ENCODE measurements around the gene SLC28A1. TPM values are rescaled to one million over a fixed set of nuclear protein-coding genes. Genes with fewer than 3 reads are reported as not detected.

The SLC28A1 gene
- total RNA-seq, 2 donors from 2014 or later, result 0.24 TPM; not detected in 1

DNA sequence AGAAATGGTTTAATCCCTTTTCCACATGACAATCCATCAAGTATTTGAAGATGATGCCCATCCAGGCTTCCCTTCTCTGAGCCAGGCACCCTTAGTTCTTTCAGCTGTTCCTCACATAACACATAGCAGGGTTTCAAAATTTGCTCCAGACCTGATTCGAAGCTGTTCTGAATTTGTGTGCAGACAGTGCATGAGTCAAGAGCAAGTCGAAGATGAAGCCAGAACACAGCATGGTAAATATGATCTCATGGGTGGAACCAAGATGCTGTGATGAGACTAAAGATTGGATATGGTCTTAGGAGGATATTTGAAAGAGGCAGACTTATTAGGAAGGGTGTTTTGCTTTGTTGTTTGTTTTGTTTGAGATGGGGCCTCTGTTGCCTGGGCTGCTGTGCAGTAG is 64.6 kb downstream of the SLC28A1 start:
- DNase-seq (ENCODE audit: low spot score), result no peak
- intact Hi-C loops (cut with DNase I), result no loop called here

DNA sequence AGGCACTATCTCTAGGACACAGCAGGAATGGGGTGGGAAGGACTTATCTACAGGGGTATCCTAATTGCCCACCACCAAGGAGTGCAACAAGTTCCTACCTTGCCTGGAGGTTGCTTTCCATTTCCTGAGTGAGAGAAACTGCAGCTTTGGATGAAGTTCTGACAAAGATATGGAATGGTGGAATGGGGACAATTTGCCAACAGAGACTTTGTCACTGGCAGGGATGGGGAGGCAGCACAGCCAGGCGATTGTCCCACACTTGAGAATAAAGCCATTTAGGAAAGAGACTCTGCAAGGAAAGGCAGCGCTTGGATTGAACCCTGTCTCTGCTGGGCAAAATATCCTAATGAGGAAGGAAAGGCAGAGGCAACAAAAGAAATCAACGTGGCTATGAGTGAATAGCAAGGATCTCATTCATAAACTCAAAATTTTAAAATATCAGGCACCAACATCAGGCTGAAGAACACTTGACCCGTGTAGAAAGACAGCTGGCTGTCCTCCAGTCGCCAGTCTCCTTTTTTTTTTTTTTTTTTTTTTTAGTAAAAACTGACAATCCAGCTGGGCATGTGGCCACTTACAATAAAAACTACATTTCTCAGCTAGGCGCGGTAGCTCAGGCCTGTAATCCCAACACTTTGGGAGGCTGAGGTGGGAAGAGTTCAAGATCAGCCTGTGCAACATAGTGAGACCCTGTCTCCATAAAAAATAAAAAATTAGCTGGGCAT is 65.5 kb downstream of the SLC28A1 start:
- DNase-seq (ENCODE audit: low spot score), result peak; percentile 29
- intact Hi-C loops (cut with DNase I), result loop anchor here (5.0 to 10.0 kb wide), 2 partner anchors 92 to 95 kb away; no protein-coding TSS in a partner anchor

DNA sequence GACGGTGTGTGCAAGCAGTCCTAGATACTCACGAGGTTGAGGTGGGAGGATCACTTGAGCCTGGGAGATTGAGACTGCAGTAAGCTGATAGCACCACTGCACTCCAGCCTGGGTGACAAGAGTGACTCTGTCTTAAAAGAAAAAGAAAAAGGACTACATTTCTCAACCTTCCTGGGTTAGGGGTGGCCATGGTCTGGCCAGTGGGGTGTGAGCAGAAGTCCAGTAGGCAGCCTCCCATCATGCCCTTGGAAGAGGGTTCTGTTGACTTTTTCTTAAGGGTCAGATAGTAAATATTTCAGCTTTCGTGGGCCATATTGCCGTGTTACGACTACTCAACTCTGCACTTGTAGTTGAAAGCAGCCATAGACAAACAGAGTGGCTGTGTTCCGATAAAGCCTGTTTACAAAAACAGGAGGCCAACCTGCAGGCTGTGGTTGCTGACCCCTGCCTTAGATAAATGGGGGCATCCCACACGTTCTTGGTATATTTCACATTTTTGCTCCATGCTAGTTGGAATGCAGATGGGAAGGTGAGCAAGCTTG is 66.2 kb downstream of the SLC28A1 start:
- intact Hi-C loops (cut with DNase I), result loop anchor here (5.0 to 10.0 kb wide), 2 partner anchors 92 to 94 kb away; no protein-coding TSS in a partner anchor
- no peak for DNase-seq (ENCODE audit: low spot score)

DNA sequence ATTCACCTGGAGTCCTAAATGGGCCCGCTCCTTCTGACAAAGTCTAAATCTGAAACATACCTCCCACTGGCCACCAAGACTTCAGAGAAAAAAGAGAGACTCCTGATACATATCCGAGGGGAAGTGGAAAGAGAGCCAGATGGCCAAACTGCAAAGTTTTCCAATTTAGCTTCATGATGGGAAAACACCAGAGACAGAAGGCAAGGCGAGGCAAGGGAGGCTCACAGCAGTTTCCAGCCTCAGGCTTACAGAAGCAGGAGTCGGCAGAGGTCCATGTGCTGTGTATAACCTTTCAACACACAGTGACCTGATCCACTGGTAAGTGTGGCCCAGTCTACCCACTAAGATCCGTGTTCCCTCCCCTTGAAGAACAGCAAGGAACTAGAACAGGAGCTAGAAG is 67.3 kb downstream of the SLC28A1 start:
- no peak for DNase-seq (ENCODE audit: low spot score)
- intact Hi-C loops (cut with DNase I), result loop anchor here (5.0 to 10.0 kb wide), 2 partner anchors 91 to 93 kb away; no protein-coding TSS in a partner anchor

DNA sequence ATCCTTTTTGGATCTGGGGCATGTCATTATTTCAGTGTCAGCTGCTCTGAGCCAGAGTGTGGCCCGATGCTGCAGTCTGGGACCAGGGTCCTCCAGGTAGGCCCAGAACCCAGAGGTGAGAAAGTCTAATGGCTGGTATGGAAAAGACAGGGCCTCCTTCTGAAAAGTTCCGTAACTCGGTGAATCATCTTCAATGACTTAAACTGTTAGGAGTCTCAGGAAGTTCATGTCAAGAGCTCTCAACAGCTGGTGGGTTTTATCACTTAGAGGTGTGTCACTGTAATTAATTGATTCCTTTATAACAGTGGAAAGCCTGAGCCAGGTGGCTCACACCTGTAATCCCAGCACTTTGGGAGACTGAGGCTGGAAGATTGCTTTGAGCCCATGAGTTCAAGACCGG is 68.7 kb downstream of the SLC28A1 start:
- DNase-seq (ENCODE audit: low spot score), result no peak
- intact Hi-C loops (cut with DNase I), result loop anchor here (5.0 to 10.0 kb wide), 2 partner anchors 89 to 92 kb away; no protein-coding TSS in a partner anchor

DNA sequence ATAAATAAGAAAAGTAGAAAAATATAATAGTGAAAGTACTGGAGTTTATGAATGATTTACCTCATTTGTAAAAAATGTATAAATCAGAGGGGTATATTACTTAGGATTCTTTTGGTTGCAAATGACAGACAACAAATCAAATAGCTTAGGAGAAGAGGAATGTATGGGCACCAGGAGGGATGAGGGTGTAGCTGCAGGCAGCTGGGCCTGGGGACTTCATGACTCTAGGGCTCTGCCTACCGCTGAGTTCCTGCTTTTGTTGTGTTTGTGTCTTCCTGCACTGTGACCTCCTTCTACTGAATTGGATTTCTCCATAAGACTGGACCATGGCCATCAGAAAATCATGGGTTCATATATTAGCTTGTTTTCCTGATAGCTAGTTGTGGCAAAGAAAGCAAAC is 69.3 kb downstream of the SLC28A1 start:
- no peak for DNase-seq (ENCODE audit: low spot score)
- intact Hi-C loops (cut with DNase I), result loop anchor here (5.0 to 10.0 kb wide), 2 partner anchors 89 to 91 kb away; no protein-coding TSS in a partner anchor

DNA sequence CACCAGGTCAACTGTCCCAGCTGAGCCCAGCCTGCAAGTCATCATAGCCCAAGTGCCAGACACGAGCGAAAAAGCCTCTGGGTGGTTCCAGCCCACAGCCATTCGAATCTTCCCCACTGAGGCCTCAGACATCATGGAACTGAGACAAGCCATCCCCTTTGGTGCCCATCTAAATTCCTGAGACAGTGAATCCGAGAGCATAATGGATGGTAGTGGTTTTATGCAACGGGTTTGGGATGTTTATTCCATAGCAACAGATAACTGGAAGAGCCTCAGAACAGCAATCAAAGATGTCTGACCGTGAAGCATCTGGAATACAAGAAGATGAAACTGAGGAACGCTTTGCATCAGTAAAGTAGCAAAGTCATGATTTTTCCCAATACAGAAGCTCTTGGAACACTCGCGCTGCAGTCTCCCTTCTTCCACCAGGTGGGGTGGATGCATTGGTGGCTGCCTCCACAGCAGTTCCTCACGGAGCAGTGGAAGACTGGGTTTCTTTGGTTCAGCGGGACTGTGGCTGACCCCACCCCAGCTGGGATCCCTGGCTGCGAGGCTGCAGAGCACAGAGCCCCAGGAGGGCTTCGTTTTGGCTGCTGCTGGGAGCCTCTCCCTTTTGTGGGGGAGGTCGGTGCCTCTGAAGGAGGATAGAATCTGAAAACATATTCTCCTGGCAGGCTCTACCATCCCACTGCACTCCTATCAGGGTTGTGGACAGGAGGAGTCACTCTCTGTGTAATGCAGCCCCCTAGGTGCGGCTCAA is 70.8 kb downstream of the SLC28A1 start:
- peak; percentile 91 for DNase-seq (ENCODE audit: low spot score)
- intact Hi-C loops (cut with DNase I), result loop anchor here in 1 of 2 donors (10.0 kb wide), 1 partner anchor 90 kb away; no protein-coding TSS in a partner anchor

DNA sequence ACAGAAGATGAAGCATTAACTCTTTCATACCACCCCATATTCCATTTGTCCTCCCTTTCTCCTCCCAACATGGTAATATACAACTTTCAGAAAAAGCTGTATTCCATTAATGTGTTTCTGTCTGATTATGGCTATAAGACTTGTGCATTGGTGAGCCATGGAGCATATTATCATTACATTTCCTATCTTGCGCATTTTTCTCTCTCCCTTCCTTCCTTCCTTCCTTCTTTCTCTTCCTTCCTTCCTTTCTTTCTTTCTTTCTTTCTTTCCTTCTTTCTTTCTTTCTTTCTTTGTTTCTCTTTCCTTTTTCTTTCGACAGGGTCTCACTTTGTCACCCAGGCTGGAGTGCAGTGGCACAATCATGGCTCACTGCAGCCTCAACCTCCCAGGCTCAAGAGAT is 71.7 kb downstream of the SLC28A1 start:
- no peak for DNase-seq (ENCODE audit: low spot score)
- intact Hi-C loops (cut with DNase I), result loop anchor here in 1 of 2 donors (10.0 kb wide), 1 partner anchor 89 kb away; no protein-coding TSS in a partner anchor

DNA sequence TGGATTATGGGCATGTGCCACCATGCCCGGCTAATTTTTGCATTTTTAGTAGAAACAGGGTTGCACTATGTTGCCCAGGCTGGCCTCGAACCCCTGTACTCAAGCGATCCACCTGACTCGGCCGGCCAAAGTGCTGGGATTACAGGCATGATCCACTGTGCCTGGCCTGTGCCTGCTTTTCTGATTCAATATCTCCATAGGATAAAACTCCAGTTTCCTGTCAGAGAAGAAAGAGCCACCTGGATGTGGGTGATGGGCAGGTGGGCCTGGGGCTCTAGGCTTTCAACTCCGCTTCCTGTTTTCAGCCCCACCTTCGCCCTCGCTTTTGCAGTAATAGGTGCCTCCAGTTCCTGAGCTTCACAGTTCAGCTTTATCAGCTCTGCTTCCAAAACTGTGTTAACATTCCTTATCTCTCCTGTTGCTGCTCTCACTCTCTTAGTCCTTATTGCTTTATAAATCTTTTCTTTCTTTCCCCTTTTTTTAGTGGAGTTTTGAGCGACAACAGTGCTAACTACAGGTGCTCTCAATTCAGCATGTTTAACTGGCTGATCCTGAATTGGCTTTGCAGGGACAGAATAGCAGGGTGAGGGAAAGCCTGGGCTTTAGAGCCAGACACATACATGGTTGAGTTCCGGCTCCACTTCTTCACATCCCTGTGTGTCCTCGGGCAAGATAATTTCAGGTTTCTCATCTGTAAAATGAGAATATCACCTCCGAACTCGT is 76.1 kb downstream of the SLC28A1 start:
- DNase-seq (ENCODE audit: low spot score), result no peak
- intact Hi-C loops (cut with DNase I), result no loop called here

DNA sequence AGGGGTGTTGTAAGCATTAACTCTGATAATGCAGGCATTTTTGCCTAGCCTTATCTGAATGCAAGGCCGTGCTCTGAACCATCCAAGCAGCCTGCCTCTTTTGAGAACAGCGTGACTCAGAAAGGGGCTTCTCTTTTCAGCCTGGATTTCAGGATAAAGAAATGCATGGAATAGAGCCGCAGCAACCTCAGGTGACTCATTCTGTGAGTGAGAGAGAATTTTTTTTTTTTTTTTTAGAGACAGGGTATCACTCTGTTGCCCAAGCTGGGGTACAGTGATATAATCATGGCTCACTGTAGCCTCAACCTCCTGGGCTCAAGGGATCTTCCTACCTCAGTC is 76.6 kb downstream of the SLC28A1 start:
- intact Hi-C loops (cut with DNase I), result no loop called here
- DNase-seq (ENCODE audit: low spot score), result no peak

DNA sequence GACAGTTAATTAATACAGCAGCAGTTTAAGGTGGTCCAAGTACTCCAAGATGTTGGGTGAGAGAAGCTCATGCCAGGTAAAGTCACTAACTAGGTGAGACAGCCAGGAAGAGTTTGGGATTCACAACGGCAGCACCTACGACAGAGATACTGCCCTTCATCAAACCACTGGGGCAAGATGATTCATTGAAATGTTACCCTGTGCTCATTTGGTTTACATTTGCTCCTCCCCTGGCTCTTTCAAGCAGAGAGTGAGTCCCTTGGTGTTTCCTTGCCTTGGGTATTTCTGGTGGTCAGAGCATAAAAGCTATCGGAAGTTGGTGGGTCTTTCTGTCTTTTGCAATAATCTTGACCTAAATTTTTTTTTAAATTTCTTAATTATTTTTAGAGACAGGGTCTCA is 77.2 kb downstream of the SLC28A1 start:
- no peak for DNase-seq (ENCODE audit: low spot score)
- intact Hi-C loops (cut with DNase I), result no loop called here

DNA sequence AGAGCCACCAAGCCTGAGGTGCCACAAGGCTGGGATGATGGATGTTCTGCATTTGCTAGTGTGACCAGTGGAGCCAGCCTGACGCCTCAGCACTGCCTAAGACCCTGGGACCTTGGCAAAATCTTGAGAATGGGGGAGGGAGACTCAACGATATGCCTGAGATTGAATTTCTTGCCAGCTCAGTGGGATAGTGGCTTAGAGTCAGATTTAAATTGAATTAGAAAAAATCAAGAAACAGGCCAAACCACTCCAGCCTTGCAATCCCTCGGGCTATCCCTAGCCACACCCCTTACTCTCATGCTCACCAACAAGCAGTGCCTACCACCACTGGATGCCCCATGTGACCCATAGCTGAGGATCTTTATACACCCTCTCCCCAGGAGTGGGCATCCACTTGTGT is 78.5 kb downstream of the SLC28A1 start:
- DNase-seq (ENCODE audit: low spot score), result no peak
- intact Hi-C loops (cut with DNase I), result no loop called here

DNA sequence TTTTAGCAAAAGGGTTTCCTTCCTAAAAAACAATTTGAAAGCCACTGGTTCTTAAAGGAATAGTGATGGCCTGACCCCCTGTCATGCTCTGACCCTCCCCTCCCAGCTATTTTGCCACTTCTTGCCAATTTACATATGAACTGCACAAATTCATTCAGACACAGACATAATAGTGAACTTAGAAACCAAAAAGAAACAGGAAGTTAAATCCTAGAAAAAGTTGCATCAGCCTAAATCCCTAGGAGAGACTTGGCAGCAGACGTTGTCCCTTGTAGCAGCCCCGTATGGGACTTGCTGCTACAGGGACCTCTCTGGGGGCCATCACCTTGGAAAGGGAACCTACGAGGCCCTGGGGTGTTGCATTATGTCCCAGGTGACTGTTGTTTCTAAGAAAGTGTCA is 82.9 kb downstream of the SLC28A1 start:
- intact Hi-C loops (cut with DNase I), result no loop called here

DNA sequence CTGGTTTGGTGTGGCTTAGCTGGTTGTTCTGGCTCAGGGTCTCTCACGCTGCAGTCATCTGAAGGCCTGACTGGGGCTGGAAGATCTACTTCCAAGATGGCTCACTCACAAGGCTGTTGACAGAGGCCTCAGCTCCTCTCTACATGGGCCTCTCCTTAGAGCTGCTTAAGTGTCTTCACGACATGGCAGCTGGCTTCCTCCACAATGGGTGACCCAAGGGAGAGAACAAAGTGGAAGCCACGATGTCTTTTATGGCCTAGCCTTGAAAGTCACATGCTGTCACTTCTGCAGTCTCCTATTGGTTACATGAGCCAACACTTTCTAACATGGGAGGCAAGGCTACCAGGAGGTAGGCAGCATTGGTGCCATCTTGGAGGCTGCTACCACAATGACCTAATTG is 83.8 kb downstream of the SLC28A1 start:
- no peak for DNase-seq (ENCODE audit: low spot score)
- intact Hi-C loops (cut with DNase I), result no loop called here

More for the DNA sequence above, 82.9 kb downstream of the SLC28A1 start:
- DNase-seq (ENCODE audit: low spot score), result no peak

DNA sequence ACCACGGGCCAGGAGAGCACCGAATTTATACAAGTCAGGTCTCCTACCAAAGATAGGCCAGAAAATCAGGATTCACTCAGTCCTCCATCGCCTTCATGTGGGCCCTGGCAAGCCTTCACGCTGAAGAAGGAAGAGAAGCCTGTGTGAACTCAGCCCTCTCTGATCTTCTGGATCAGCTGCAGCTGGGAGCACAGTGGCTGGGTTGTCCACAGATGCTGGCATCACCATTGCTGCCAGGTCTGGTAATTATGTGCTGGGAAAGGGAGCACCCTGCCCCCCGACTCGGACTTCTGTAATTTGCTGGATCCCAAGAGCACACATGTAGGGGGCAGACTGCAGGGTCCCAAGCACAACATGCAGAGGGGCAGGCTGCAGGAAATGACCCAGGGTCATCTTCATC is 84.8 kb downstream of the SLC28A1 start:
- intact Hi-C loops (cut with DNase I), result no loop called here
- no peak for DNase-seq (ENCODE audit: low spot score)

DNA sequence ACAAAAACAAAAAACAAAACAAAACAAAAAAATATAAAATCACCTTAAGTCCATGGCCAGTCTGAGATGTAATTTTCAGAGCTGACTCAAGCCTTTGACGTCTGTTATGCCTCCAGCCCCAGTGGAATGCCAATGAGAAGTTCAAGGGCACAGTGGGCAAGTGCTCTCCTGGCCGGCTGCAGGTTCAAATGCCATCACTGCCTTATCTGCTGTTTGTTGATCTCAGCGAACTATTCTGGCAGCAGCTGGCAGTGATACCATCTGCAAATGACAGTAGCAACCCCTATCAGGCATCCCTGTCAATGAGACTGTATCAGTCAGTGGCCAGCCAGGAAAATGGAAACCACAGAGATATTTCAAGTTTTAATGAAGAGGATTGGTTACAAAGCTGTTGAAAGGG is 86.4 kb downstream of the SLC28A1 start:
- intact Hi-C loops (cut with DNase I), result no loop called here
- DNase-seq (ENCODE audit: low spot score), result no peak

DNA sequence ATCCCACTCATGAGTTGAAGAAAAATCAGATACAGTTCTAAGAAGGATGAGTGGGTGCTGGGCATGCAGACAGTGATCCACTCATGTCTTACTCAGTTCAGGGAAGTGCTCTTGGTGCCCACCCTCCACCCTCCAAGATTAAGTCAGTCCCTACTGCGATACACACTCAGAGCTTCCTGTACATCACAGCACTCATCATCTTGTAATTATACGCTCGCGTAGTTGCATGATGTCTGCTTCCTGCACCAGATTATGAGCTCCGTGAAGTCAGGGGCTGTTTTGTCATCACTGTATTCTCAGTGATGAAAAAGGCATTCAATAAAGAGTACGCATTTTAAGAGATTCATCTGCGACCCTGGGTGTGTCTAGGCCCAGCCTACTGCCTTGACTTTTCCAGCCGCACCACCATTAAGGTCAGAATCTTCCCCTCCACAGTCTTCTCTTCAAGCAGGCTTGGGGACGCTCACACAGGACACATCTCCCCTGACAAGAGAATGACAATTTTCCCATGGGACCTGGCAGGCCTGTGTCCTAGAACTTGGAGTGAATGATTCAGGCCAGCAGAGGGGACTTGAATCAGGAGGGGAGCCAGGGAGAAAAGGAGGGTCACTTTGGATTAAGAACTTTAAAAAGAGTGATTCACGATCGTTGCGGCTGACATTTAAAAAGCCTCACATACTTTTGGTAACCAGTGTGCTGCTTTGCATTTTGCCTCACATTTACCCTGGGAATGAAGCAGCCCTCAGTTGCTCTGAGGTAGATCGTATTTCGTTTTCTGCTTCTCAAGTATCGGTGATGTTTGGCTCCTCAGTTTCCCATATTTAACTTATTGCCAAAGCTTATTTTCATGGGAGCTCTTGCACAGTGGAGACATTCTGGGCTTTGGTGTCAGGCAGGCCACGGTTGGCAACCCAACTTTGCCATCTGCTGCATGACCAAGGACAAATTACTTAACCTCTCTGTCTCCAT is 89.3 kb downstream of the SLC28A1 start:
- no peak for DNase-seq (ENCODE audit: low spot score)
- intact Hi-C loops (cut with DNase I), result no loop called here

DNA sequence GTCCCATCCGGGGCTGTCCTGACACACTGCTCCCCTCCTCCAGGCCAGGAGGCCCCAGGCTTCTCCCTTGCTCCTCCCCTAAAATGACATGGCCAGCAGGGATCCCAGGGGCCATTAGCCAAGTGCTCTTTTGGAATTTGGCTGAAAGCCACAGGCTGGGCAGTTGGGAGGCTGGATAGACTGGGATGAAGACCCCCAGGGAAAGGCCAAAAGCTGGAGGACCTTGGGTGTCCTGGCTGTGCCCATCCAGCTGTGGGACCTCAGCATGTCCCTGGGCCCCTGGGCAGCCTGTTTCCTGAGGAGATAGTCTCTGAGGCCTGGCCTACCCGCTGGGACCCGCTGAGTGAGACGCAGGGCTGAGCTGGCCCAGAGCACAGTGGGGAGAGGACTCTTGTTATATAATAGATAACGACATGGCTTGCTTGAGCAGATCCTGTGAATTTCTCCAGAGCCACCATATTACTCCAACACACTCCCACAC is 91.4 kb downstream of the SLC28A1 start:
- no peak for DNase-seq (ENCODE audit: low spot score)
- intact Hi-C loops (cut with DNase I), result loop anchor here in 1 of 2 donors (1.0 kb wide), 1 partner anchor 45 kb away; no protein-coding TSS in a partner anchor

Data from posterior vena cava (tissue), 2 donors.